Measurements from ENCODE around the gene PPP1R2C. TPM values are rescaled to one million over a fixed set of nuclear protein-coding genes. Genes with fewer than 3 reads are reported as not detected.

Gene PPP1R2C
- not detected in 2 replicates for total RNA-seq (2014; rRNA removed; shearing (Covaris generic))

- DNase-seq (ENCODE audit: low read depth) = no peak
Measured at GRCh38 chrX:42778096-42778495, at the start of gene PPP1R2C. Gene PPP1R2C (minus strand): TSS chrX:42778163. CDS start chrX:42778079, 84 bp downstream.

DNA sequence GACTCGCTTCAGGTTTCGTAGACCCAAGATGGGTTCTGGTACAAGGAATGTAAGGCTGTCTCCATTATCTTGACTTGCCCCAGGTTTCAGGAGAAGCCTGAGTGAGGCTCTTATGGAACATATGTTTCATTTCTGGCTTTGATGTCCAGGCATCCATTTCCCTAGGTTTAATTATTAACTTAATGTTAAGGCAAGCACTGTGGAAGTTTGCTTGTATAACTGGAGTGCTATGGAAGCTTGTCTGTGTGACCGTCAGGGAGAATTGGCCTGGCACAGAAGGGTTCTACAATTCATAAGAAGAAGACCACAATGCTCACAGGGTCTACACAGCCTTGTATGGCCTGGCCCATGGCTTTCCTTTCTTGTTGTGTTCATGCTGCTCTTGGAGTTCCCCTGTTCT lies 47.2 kb upstream of the PPP1R2C start:
- no peak for DNase-seq (ENCODE audit: low read depth)

GRCh38 chrX:42824541-42824940 lies 46.6 kb upstream of the PPP1R2C start:
- DNase-seq (ENCODE audit: low read depth) = no peak

GRCh38 chrX:42823443-42823842 lies 45.5 kb upstream of the PPP1R2C start:
- DNase-seq (ENCODE audit: low read depth) = no peak

DNA sequence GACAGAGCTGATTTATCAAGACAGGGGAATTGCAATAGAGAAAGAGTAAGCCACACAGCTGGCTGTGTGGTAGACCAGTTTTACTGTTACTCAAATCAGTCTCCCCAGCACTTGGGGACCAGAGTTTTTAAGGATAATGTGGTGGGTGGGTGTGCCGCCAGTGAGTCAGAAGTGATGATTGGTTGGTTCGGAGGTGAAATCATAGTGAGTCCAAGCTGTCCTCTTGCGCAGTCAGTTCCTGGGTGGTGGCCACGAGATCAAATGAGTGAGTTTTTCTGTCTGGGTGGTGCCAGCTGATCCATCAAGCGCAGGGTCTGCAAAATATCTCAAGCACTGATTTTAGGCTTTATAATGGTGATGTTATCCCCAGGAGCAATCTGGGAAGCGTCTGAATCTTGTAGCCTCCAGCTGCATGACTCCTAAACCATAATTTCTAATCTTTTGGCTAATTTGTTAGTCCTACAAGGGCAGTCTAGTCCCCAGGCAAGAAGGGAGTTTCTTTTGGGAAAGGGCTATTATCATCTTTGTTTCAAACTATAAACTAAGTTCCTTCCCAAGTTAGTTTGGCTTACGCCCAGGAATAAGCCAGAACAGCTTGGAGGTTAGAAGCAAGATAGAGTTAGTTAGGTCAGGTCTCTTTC lies 44.0 kb upstream of the PPP1R2C start:
- DNase-seq (ENCODE audit: low read depth) = no peak

DNA sequence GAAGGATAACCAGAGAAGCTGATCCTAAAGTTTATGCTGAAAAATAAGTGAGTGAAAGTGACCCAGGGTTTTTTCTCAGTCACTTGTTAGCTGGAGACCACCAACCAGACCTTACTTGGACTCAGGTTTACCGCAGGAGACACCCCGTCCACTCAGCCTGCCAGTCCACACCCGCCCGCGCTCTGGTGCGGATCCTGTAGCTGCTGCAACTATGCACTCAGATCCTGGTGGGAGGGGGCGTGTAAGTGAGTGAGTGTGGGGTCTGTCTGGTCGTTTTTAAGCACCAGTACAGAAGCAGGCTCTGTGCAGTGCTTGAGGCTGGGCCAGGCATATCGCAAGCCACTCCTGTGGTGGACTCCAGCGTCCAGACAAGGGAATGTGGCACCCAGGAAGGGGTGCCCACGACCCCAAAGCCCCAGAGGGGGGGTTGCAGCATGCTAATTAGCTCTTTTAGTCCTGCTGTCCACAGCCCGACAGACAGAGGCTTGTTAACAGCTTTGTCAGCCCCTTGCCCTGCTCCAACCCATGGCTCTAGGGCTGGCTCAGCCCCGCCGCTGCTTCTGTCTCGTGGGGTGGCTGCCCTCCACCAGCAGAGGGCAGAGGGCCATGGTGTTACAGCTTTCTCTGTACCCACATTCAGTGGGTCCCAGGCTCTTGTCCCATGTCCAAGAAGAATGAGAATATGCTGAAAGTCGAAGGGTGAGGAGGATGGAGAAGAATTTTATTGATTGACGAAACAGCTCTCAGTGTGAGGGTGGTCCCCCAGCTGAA lies 40.4 kb upstream of the PPP1R2C start:
- DNase-seq (ENCODE audit: low read depth) = no peak

DNA sequence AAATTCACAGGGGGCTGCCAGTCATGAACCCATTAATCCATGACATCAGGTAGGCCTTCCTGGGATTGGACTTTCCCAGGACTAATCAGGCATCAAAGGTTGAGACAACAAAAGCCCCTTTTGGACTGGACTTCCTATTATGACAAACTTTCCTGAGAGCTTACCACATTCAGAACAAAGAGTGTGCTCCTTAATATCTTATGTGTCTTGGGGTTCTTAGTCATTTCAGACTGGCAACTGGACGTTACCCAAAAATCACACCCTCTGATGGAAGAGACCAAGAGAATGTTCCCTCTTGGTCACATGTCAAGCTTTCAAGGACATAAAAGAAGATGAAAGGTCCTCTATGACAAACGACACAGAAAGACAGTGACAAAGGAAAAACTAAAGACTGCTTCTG lies 31.6 kb upstream of the PPP1R2C start:
- DNase-seq (ENCODE audit: low read depth) = no peak

DNA sequence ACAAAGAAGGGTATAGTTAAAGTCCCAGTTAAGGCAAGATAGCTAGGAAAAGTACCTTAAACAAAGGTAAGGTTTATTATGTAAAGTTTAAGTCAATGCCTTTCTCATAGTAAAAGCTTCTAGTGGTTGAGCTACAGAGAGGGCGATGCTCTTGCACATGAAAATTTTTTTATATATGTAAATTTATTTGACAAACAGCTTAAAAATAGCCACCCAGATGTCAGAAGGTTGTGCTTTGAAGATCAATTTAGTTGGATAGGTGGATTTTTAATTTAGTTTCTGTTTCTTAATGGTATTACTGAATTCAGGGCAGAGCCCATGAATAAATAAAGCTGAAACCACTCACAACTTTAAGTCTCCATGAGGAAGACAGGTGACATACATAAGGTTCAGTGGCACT lies 29.4 kb upstream of the PPP1R2C start:
- DNase-seq (ENCODE audit: low read depth) = no peak

DNA sequence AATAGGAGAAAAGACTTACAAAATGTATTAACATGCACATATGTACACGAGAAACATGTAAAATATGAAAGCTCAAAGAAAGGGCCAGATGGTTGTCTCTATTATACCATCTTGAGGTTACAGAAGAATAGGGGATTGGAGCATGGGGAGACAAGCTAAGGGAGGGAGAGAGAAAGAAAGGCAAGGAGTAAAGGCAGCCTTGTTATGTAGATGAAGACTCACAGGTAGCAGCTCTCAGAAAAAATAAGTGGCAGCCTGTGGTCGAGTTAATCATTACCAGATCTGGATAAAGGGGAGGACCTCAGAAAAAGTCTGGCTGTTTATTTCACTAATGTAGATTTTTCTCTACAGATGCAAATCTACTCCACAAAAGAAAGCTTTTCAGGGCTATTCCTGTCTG lies 26.6 kb upstream of the PPP1R2C start:
- DNase-seq (ENCODE audit: low read depth) = no peak

DNA sequence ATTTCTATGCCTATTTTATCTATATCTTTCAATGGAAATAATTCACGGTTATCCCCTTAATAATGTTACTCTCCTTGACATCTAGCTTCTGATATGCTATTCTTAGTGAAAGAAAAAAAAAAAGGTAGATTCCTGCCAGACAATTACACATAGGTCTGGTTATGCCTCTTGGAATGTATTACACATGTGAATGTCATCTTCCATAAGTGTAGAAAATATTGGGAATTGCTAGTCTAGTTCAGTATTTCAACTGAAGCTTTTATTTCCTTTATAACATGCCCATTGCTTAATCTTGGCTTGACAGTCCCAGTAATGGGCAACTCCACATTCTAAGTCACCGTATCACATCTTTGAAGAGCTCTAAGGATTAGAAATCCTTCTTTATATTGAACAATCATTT lies 25.4 kb upstream of the PPP1R2C start:
- no peak for DNase-seq (ENCODE audit: low read depth)

DNA sequence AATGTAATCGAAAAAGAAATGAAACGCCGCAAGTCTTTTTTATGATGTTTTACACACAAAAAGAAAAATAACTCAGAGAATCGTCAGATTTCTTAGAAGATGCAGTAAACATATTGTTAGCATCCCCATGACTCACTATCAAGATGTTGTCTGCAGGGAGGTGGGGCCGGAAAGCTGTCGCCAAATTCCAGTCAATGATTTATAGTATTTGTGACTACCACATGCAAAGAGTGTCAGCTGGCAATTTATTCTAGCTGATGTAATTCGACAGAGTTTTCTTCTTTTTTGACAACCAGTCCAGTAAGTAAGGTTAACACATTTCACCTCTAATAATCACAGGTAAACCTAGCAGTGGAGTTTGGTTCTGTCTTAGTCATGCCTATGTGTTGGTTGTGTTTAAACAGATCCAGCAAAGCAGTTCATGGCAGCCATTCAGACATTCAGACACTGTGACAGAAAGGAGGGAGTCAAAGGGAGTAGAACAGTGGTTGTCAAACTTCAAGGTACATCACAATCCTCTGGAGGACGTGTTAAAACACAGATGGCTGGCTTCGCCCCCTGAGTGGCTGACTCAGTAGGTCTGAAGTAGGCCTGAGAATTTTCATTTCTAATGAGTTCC lies 19.8 kb upstream of the PPP1R2C start:
- no peak for DNase-seq (ENCODE audit: low read depth)

DNA sequence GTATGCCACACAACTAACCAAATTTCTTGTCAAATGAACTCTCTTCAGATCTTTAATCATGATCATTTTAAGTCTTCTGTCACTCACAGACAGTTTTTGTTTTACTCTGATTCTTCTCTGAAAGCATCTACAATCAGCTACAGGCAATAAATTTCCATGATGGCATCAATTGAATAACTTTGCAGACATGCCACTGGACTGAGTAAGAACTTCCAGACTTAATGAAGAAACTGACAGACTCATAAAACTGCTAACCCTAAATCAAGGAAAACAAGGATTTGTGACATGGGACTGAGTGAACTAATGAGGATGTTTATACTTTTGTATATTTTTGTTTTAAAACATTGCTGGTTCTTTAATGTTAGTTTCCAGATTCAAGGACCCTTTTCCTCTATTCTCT lies 5.5 kb upstream of the PPP1R2C start:
- DNase-seq (ENCODE audit: low read depth) = no peak

GRCh38 chrX:42776195-42776594 lies 1.8 kb downstream of the PPP1R2C start:
- no peak for DNase-seq (ENCODE audit: low read depth)

GRCh38 chrX:42772874-42773273 lies 5.1 kb downstream of the PPP1R2C start:
- DNase-seq (ENCODE audit: low read depth) = no peak

- no peak for DNase-seq (ENCODE audit: low read depth)
Measured at GRCh38 chrX:42771506-42772335, 6.2 kb downstream of the PPP1R2C start.

DNA sequence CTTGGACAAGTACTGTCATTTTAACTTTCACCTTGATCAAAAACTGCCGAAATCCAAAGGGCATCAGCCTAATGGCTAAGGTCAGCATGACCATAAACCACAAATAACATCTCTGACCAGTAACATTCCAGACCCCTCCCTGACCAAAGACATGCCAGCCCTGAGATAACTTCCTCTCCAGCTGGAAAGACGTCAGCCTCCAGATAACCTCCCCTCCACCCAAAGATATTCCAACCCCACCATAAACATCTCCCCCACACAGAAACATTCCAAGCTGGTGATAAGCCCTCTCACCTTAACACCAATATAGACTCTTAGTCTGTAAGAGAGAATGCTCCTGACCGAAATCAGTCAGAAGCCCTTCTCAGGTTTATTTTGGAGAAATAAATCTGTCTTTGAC lies 7.4 kb downstream of the PPP1R2C start:
- DNase-seq (ENCODE audit: low read depth) = no peak

DNA sequence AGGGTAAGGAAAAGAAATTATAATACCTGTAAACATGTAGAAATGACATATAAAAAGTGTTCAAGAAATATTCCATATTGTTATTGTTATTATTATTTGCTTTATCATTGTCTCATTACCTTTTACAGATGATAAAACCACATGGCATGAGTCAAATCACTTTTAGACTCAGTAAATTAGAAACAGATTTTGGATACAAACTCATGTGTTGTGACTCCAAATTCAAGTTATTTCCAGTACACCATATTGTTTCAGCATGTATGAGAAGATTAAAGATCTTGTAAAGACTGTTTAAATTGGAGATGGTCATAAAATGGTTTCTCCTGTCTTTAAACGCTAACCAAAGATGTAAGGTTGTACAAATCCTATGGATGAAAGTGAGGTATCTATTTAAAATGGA lies 18.1 kb downstream of the PPP1R2C start:
- no peak for DNase-seq (ENCODE audit: low read depth)

DNA sequence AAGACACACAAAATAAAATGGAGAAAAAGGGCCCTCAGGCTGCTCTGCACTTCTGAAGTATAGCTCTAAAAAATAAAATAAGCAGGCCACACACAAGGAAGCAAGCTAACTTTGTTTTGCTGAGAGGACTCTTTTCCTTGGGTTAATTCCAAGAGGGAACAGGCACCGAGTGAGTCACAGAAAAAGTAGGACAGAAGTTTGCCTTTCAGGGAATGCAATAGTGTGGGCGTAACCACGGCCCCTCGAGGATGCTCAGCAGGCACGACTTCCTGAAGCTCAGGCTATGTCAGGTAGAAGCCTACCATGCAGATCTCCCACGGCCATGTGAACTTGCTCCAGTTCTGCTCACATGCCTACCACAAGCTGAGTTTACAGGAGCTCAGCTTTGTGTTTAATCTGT lies 22.1 kb downstream of the PPP1R2C start:
- peak; percentile 1 for DNase-seq (ENCODE audit: low read depth)

GRCh38 chrX:42754603-42755002 lies 23.4 kb downstream of the PPP1R2C start:
- no peak for DNase-seq (ENCODE audit: low read depth)

- no peak for DNase-seq (ENCODE audit: low read depth)
Measured at GRCh38 chrX:42754115-42754514, 23.8 kb downstream of the PPP1R2C start.

DNA sequence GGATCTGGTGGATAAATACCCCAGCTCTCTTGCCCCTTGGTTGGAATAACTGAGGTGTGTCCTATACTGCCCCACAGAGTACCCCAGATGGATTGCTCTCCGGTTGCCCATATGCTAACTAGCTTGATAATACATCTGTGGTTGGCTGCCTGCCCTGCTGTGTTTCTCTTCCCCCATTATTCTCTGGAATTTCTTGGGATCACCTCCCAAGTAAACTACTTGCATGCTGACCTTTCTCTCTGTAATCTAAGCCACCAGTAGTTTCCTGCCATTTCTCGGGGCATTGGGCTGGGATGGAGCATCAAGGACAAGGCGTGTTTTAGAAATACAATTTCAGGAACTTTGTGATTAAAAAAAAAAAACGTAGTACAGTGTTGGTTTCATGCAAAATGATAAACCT lies 25.2 kb downstream of the PPP1R2C start:
- no peak for DNase-seq (ENCODE audit: low read depth)

DNA sequence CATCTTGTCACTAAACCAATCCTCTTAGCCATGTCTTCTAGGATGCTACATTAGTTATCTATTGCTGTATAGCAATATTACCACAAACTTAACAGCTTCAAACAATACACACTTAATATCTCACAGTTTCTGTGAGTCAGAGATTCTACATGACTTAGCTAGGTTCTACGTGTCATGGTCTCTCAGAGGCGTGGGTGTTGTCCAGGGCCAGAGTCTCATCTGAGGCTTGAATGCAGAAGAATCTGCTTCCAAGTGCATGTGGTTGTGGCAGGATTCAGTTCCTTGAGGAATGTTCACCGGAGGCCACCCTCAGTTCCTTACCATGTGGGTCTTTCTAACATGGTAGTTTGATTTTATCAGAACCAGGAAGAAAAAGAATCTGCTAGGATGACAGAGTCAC lies 26.4 kb downstream of the PPP1R2C start:
- DNase-seq (ENCODE audit: low read depth) = no peak

Measured in RPMI7951 (cell line).